LNCaP clone FGC (cell line): ENCODE measurements around the gene SURF6.
"Not testable (repeated sequence)": the region's sequence is repeated elsewhere in the genome, so short reads cannot be mapped to it uniquely, and the experiment has no call there.

ENCODE experiments used
- DNase-seq: peaks from one replicate; pipeline ENCODE4 v3.0.0-alpha.2; 2011; ENCODE audit warnings: low read depth
- H3K4me3 ChIP-seq: 2 replicates; pipeline ENCODE4 v1.5.1; 2011; ENCODE audit warnings: mild to moderate bottlenecking, low read depth, low read length, control low read depth
- CTCF ChIP-seq: IDR thresholded peaks from 2 replicates; pipeline ENCODE4 v1.5.1; 2012; ENCODE audit warnings: mild to moderate bottlenecking; ENCODE audit not compliant: control insufficient read depth, insufficient read depth; ENCODE audit errors: extremely low read depth

SURF6 gene

GRCh38 chr9:133323991-133324703 is 11.8 kb downstream of the SURF6 start:
- DNase-seq, result no peak
- TF ChIP-seq CTCF, result no peak
- H3K4me3 ChIP-seq, result no peak overlapping the region

GRCh38 chr9:133323211-133323610 is 12.8 kb downstream of the SURF6 start:
- H3K4me3 ChIP-seq, result no peak overlapping the region
- DNase-seq, result no peak

GRCh38 chr9:133322701-133323100 is 13.3 kb downstream of the SURF6 start:
- TF ChIP-seq CTCF, result no peak
- DNase-seq, result no peak
- H3K4me3 ChIP-seq, result no peak overlapping the region

More at GRCh38 chr9:133323211-133323610, 12.8 kb downstream of the SURF6 start:
- TF ChIP-seq CTCF, result no peak

GRCh38 chr9:133321411-133321935 is 14.5 kb downstream of the SURF6 start:
- DNase-seq, result no peak
- H3K4me3 ChIP-seq, result no peak overlapping the region
- TF ChIP-seq CTCF, result no peak

- DNase-seq, result no peak
- TF ChIP-seq CTCF, result no peak
- H3K4me3 ChIP-seq, result no peak overlapping the region
Observed at GRCh38 chr9:133320421-133320881, 15.5 kb downstream of the SURF6 start.

- not testable (repeated sequence) for H3K4me3 ChIP-seq, DNase-seq
Observed at GRCh38 chr9:133317551-133317950, 18.4 kb downstream of the SURF6 start.

- no peak for TF ChIP-seq CTCF
- no peak overlapping the region for H3K4me3 ChIP-seq
- no peak for DNase-seq
Observed at GRCh38 chr9:133315997-133316396, 20.0 kb downstream of the SURF6 start.
